ENCODE data around the gene MCIDAS. TPM values are rescaled to one million over a fixed set of nuclear protein-coding genes. Genes with fewer than 3 reads are reported as not detected.

Gene MCIDAS
- total RNA-seq (not detected), total RNA-seq (0 to 0.25 (median 0) reads per million in 29 experiments)
- total RNA-seq (2013) = not detected

GRCh38 chr5:55226934-55227663 lies at the start of gene MCIDAS:
Gene MCIDAS, minus strand, starts transcription at chr5:55227315. Its CDS starts 177 bp downstream, at chr5:55227138.
- Mint-ChIP-seq H3K27ac (no peak within 1 kb of the TSS), H3K36me3 (no peaks in the 10 kb centered on the region), H3K27me3 (peaks cover 88 to 90% of the 10 kb centered on the region in 2 donors), H3K4me3 (peak within 1 kb of the TSS; percentile 64 to 77 (median 64)), H3K4me1 (peaks cover 45 to 49% (median 49%) of the 10 kb centered on the region in 3 donors), H3K9me3 (no peaks in the 10 kb centered on the region)
- Histone ChIP-seq H3K27ac (ENCODE audit: low read length) (no peak within 1 kb of the TSS), H3K36me3 (ENCODE audit: control insufficient read depth in 2 of 2, extremely low read depth in 1 of 2, insufficient read depth in 1 of 2, low read length in 1 of 2) (no peaks in the 10 kb centered on the region), H3K27me3 (replicated peaks in 1 of 2; ENCODE audit: control insufficient read depth in 2 of 2, extremely low read depth in 1 of 2, insufficient read depth in 2 of 2, low read length in 1 of 2) (peaks cover 49 to 94% of the 10 kb centered on the region in 2 experiments), H3K9me3 (no peaks in the 10 kb centered on the region), H3K4me1 (ENCODE audit: control insufficient read depth in 1 of 2, extremely low read depth in 1 of 2, insufficient read depth in 2 of 2, low read length in 2 of 2) (peaks cover 10 to 49% of the 10 kb centered on the region in 2 experiments), H3K4me3 (ENCODE audit: control insufficient read depth in 1 of 2, extremely low read depth in 1 of 2, low read length in 1 of 2) (peak within 1 kb of the TSS; percentile 19 to 28)
- DNase-seq = peak in 10 of 35 experiments; percentile 11 to 68 (median 28)
- WGBS (ENCODE audit: insufficient coverage) = 1% methylated on average over 67 of the region's 80 CpGs
- ChIA-PET POLR2A (no interaction called here), CTCF (interaction anchor here in 1 of 2 donors (0.5 kb wide), 1 partner anchor 24 kb away, joined by 3 read pairs; no protein-coding TSS in a partner anchor)
- peak; percentile 44 to 58 (median 50) for ATAC-seq (replicated peaks in 1 of 4)

GRCh38 chr5:55276771-55277170 lies 49.7 kb upstream of the MCIDAS start:
- CTCF ChIA-PET = no interaction called here
- H3K9me3 Mint-ChIP-seq = no peaks in the 10 kb centered on the region
- H3K27ac Mint-ChIP-seq = no peak overlapping the region
- no peak overlapping the region for H3K4me3 Mint-ChIP-seq
- ATAC-seq (replicated peaks in 1 of 4) (no peak), DNase-seq (no peak)
- Histone ChIP-seq H3K9me3 (no peaks in the 10 kb centered on the region), H3K27me3 (replicated peaks in 1 of 2; ENCODE audit: control insufficient read depth in 2 of 2, extremely low read depth in 1 of 2, insufficient read depth in 2 of 2, low read length in 1 of 2) (no peaks in the 10 kb centered on the region), H3K27ac (ENCODE audit: low read length) (no peak overlapping the region), H3K4me3 (ENCODE audit: control insufficient read depth in 1 of 2, extremely low read depth in 1 of 2, low read length in 1 of 2) (no peak overlapping the region), H3K4me1 (ENCODE audit: control insufficient read depth in 1 of 2, extremely low read depth in 1 of 2, insufficient read depth in 2 of 2, low read length in 2 of 2) (no peaks in the 10 kb centered on the region), H3K36me3 (ENCODE audit: control insufficient read depth in 2 of 2, extremely low read depth in 1 of 2, insufficient read depth in 1 of 2, low read length in 1 of 2) (peaks cover 0 to 77% of the 10 kb centered on the region in 2 donors)
- WGBS (ENCODE audit: insufficient coverage) = no CpG with 5 or more reads among the region's 1 CpG
- H3K4me1 Mint-ChIP-seq = no peaks in the 10 kb centered on the region
- no peaks in the 10 kb centered on the region for H3K27me3 Mint-ChIP-seq
- H3K36me3 Mint-ChIP-seq = peaks cover 56% of the 10 kb centered on the region
- POLR2A ChIA-PET = no interaction called here

- ChIA-PET POLR2A (interaction anchor here in 1 of 2 donors (0.5 kb wide), 1 partner anchor 61 kb away, joined by 3 read pairs; no protein-coding TSS in a partner anchor), CTCF (no interaction called here)
- no peaks in the 10 kb centered on the region for H3K27me3 ChIP-seq (replicated peaks in 1 of 2; ENCODE audit: control insufficient read depth in 2 of 2, extremely low read depth in 1 of 2, insufficient read depth in 2 of 2, low read length in 1 of 2)
- Mint-ChIP-seq H3K27me3 (no peaks in the 10 kb centered on the region), H3K4me3 (no peak overlapping the region), H3K27ac (no peak overlapping the region), H3K36me3 (peaks cover 51% of the 10 kb centered on the region), H3K9me3 (no peaks in the 10 kb centered on the region), H3K4me1 (no peaks in the 10 kb centered on the region)
- peaks cover 0 to 51% of the 10 kb centered on the region in 2 donors for H3K36me3 ChIP-seq (ENCODE audit: control insufficient read depth in 2 of 2, extremely low read depth in 1 of 2, insufficient read depth in 1 of 2, low read length in 1 of 2)
- H3K4me3 ChIP-seq (ENCODE audit: control insufficient read depth in 1 of 2, extremely low read depth in 1 of 2, low read length in 1 of 2) = no peak overlapping the region
- no peak for ATAC-seq (replicated peaks in 1 of 4)
- H3K4me1 ChIP-seq (ENCODE audit: control insufficient read depth in 1 of 2, extremely low read depth in 1 of 2, insufficient read depth in 2 of 2, low read length in 2 of 2) = no peaks in the 10 kb centered on the region
- H3K27ac ChIP-seq (ENCODE audit: low read length) = no peak overlapping the region
- no peaks in the 10 kb centered on the region for H3K9me3 ChIP-seq
- DNase-seq = no peak
- no CpG with 5 or more reads among the region's 3 CpGs for WGBS (ENCODE audit: insufficient coverage)
Observed at GRCh38 chr5:55258339-55258738, 31.2 kb upstream of the MCIDAS start.

- Mint-ChIP-seq H3K4me3 (no peak overlapping the region), H3K27me3 (no peaks in the 10 kb centered on the region), H3K36me3 (peaks cover 29% of the 10 kb centered on the region), H3K27ac (no peak overlapping the region), H3K9me3 (no peaks in the 10 kb centered on the region), H3K4me1 (no peaks in the 10 kb centered on the region)
- Histone ChIP-seq H3K4me3 (ENCODE audit: control insufficient read depth in 1 of 2, extremely low read depth in 1 of 2, low read length in 1 of 2) (no peak overlapping the region), H3K27ac (ENCODE audit: low read length) (no peak overlapping the region), H3K36me3 (ENCODE audit: control insufficient read depth in 2 of 2, extremely low read depth in 1 of 2, insufficient read depth in 1 of 2, low read length in 1 of 2) (peaks cover 0 to 32% of the 10 kb centered on the region in 2 donors), H3K4me1 (ENCODE audit: control insufficient read depth in 1 of 2, extremely low read depth in 1 of 2, insufficient read depth in 2 of 2, low read length in 2 of 2) (no peaks in the 10 kb centered on the region), H3K9me3 (no peaks in the 10 kb centered on the region), H3K27me3 (replicated peaks in 1 of 2; ENCODE audit: control insufficient read depth in 2 of 2, extremely low read depth in 1 of 2, insufficient read depth in 2 of 2, low read length in 1 of 2) (no peaks in the 10 kb centered on the region)
- no CpG with 5 or more reads among the region's 4 CpGs for WGBS (ENCODE audit: insufficient coverage)
- ChIA-PET CTCF (no interaction called here), POLR2A (interaction anchor here in 1 of 2 donors (0.6 kb wide), 1 partner anchor 116 kb away, joined by 3 read pairs; no protein-coding TSS in a partner anchor)
- ATAC-seq (replicated peaks in 1 of 4) (no peak), DNase-seq (no peak)
Observed at GRCh38 chr5:55254802-55255201, 27.7 kb upstream of the MCIDAS start.

- Histone ChIP-seq H3K27me3 (replicated peaks in 1 of 2; ENCODE audit: control insufficient read depth in 2 of 2, extremely low read depth in 1 of 2, insufficient read depth in 2 of 2, low read length in 1 of 2) (peaks cover 0 to 3% of the 10 kb centered on the region in 2 experiments), H3K9me3 (peaks cover 3% of the 10 kb centered on the region), H3K36me3 (ENCODE audit: control insufficient read depth in 2 of 2, extremely low read depth in 1 of 2, insufficient read depth in 1 of 2, low read length in 1 of 2) (peaks cover 0 to under 1% of the 10 kb centered on the region in 2 donors), H3K27ac (ENCODE audit: low read length) (no peak overlapping the region), H3K4me3 (ENCODE audit: control insufficient read depth in 1 of 2, extremely low read depth in 1 of 2, low read length in 1 of 2) (no peak overlapping the region), H3K4me1 (ENCODE audit: control insufficient read depth in 1 of 2, extremely low read depth in 1 of 2, insufficient read depth in 2 of 2, low read length in 2 of 2) (no peaks in the 10 kb centered on the region)
- ATAC-seq (replicated peaks in 1 of 4) = no peak
- ChIA-PET CTCF (no interaction called here), POLR2A (no interaction called here)
- Mint-ChIP-seq H3K36me3 (peaks cover 12% of the 10 kb centered on the region), H3K9me3 (peaks cover 0 to 16% (median 6%) of the 10 kb centered on the region in 3 donors), H3K27ac (no peak overlapping the region), H3K4me1 (no peaks in the 10 kb centered on the region), H3K4me3 (no peak overlapping the region), H3K27me3 (peaks cover 0 to 2% of the 10 kb centered on the region in 2 donors)
- DNase-seq = no peak
- WGBS (ENCODE audit: insufficient coverage) = no CpG with 5 or more reads among the region's 1 CpG
Observed at GRCh38 chr5:55250064-55250463, 22.9 kb upstream of the MCIDAS start.

GRCh38 chr5:55241746-55242145 lies 14.6 kb upstream of the MCIDAS start:
- POLR2A ChIA-PET = interaction anchor here in 1 of 2 donors (0.7 kb wide), 1 partner anchor 1708 kb away, joined by 3 read pairs; no protein-coding TSS in a partner anchor
- Mint-ChIP-seq H3K27me3 (peaks cover 14 to 18% of the 10 kb centered on the region in 2 donors), H3K9me3 (no peaks in the 10 kb centered on the region), H3K36me3 (no peaks in the 10 kb centered on the region), H3K4me1 (no peaks in the 10 kb centered on the region), H3K4me3 (no peak overlapping the region), H3K27ac (no peak overlapping the region)
- no peak overlapping the region for H3K27ac ChIP-seq (ENCODE audit: low read length)
- H3K4me3 ChIP-seq (ENCODE audit: control insufficient read depth in 1 of 2, extremely low read depth in 1 of 2, low read length in 1 of 2) = no peak overlapping the region
- ATAC-seq (replicated peaks in 1 of 4) (no peak), DNase-seq (no peak)
- H3K4me1 ChIP-seq (ENCODE audit: control insufficient read depth in 1 of 2, extremely low read depth in 1 of 2, insufficient read depth in 2 of 2, low read length in 2 of 2) = no peaks in the 10 kb centered on the region
- H3K36me3 ChIP-seq (ENCODE audit: control insufficient read depth in 2 of 2, extremely low read depth in 1 of 2, insufficient read depth in 1 of 2, low read length in 1 of 2) = no peaks in the 10 kb centered on the region
- WGBS (ENCODE audit: insufficient coverage) = 93% methylated on average over 2 of the region's 4 CpGs
- CTCF ChIA-PET = interaction anchor here in 1 of 2 donors (0.6 to 0.8 kb wide), 2 partner anchors 223 to 996 kb away, joined by 3 to 4 read pairs; no protein-coding TSS in a partner anchor
- no peaks in the 10 kb centered on the region for H3K9me3 ChIP-seq
- peaks cover 3 to 19% of the 10 kb centered on the region in 2 experiments for H3K27me3 ChIP-seq (replicated peaks in 1 of 2; ENCODE audit: control insufficient read depth in 2 of 2, extremely low read depth in 1 of 2, insufficient read depth in 2 of 2, low read length in 1 of 2)
